KMS-11 (cell line): ENCODE data around the gene SCNN1B.
"Not testable (repeated sequence)": the region's sequence is repeated elsewhere in the genome, so short reads cannot be mapped to it uniquely, and the experiment has no call there.

Source experiments
- H2AFZ ChIP-seq: fragments of 200-600 bp; sonication (generic); 2 replicates; pipeline ENCODE4 v1.6.1; 2016; ENCODE audit warnings: antibody characterized with exemption, mixed run types, low read depth
- H3K27ac ChIP-seq: fragments of 200-600 bp; sonication (generic); 2 replicates; pipeline ENCODE4 v1.6.1; 2016; ENCODE audit warnings: mild to moderate bottlenecking, mixed run types
- H3K27me3 ChIP-seq: fragments of 200-600 bp; sonication (generic); 2 replicates; pipeline ENCODE4 v1.6.1; 2017; ENCODE audit warnings: mild to moderate bottlenecking, low read depth, mixed run types, moderate library complexity; ENCODE audit not compliant: insufficient read depth
- H3K36me3 ChIP-seq: fragments of 200-600 bp; sonication (generic); 2 replicates; pipeline ENCODE4 v1.6.1; 2017; ENCODE audit warnings: mild to moderate bottlenecking, mixed run types; ENCODE audit not compliant: insufficient read depth
- H3K4me1 ChIP-seq: fragments of 200-600 bp; sonication (generic); 2 replicates; pipeline ENCODE4 v1.6.1; 2016; ENCODE audit warnings: mild to moderate bottlenecking, low read depth, mixed run types; ENCODE audit not compliant: poor library complexity, severe bottlenecking
- H3K4me2 ChIP-seq: fragments of 200-600 bp; sonication (generic); 2 replicates; pipeline ENCODE4 v1.7.0; 2016; ENCODE audit warnings: mild to moderate bottlenecking, mixed run types
- H3K4me3 ChIP-seq: fragments of 200-600 bp; sonication (generic); IDR thresholded peaks from 2 replicates; pipeline ENCODE4 v1.6.1; 2017; ENCODE audit warnings: low read depth, low read length, mixed read lengths; ENCODE audit not compliant: insufficient read depth
- H3K79me2 ChIP-seq: fragments of 200-600 bp; sonication (generic); 2 replicates; pipeline ENCODE4 v1.6.1; 2016; ENCODE audit warnings: low read depth, mixed run types; ENCODE audit not compliant: insufficient read depth
- H3K9ac ChIP-seq: fragments of 200-600 bp; sonication (generic); 2 replicates; pipeline ENCODE4 v1.6.1; 2016; ENCODE audit warnings: mild to moderate bottlenecking, mixed run types
- H4K20me1 ChIP-seq: fragments of 200-600 bp; sonication (generic); 2 replicates; pipeline ENCODE4 v1.6.1; 2016; ENCODE audit warnings: mild to moderate bottlenecking, mixed run types; ENCODE audit not compliant: insufficient read depth
- TF ChIP-seq, protein P1 (sequence below): fragments of 200-600 bp; sonication (generic); conservative IDR thresholded peaks from 2 replicates; pipeline ENCODE4 v1.6.1; 2017; ENCODE audit warnings: low read depth, mild to moderate bottlenecking, antibody characterized with exemption, low read length, moderate library complexity, mixed read lengths

Gene SCNN1B

GRCh38 chr16:23389201-23389600 lies 87.1 kb downstream of the SCNN1B start:
- no peaks in the 10 kb centered on the region for H4K20me1 ChIP-seq
- no peak overlapping the region for H2AFZ ChIP-seq
- H3K4me3 ChIP-seq: no peak overlapping the region
- H3K27ac ChIP-seq: no peak overlapping the region
- TF ChIP-seq, protein P1, sequence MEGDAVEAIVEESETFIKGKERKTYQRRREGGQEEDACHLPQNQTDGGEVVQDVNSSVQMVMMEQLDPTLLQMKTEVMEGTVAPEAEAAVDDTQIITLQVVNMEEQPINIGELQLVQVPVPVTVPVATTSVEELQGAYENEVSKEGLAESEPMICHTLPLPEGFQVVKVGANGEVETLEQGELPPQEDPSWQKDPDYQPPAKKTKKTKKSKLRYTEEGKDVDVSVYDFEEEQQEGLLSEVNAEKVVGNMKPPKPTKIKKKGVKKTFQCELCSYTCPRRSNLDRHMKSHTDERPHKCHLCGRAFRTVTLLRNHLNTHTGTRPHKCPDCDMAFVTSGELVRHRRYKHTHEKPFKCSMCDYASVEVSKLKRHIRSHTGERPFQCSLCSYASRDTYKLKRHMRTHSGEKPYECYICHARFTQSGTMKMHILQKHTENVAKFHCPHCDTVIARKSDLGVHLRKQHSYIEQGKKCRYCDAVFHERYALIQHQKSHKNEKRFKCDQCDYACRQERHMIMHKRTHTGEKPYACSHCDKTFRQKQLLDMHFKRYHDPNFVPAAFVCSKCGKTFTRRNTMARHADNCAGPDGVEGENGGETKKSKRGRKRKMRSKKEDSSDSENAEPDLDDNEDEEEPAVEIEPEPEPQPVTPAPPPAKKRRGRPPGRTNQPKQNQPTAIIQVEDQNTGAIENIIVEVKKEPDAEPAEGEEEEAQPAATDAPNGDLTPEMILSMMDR: no peak
- H3K4me2 ChIP-seq: no peak overlapping the region
- H3K36me3 ChIP-seq: no peaks in the 10 kb centered on the region
- no peaks in the 10 kb centered on the region for H3K79me2 ChIP-seq
- H3K4me1 ChIP-seq: peaks cover 43% of the 10 kb centered on the region
- H3K9ac ChIP-seq: no peak overlapping the region
- no peaks in the 10 kb centered on the region for H3K27me3 ChIP-seq

- H2AFZ ChIP-seq, H3K27me3 ChIP-seq, H3K36me3 ChIP-seq, H3K4me2 ChIP-seq, H3K4me3 ChIP-seq, H3K79me2 ChIP-seq, H4K20me1 ChIP-seq, H3K9ac ChIP-seq, H3K27ac ChIP-seq: not testable (repeated sequence)
- peaks cover 36% of the 10 kb centered on the region for H3K4me1 ChIP-seq
Observed at GRCh38 chr16:23389936-23390335, 87.8 kb downstream of the SCNN1B start.

GRCh38 chr16:23391381-23392222 lies 89.5 kb downstream of the SCNN1B start:
- Histone ChIP-seq H3K79me2 (no peaks in the 10 kb centered on the region), H3K27me3 (no peaks in the 10 kb centered on the region), H3K4me3 (no peak overlapping the region), H3K36me3 (no peaks in the 10 kb centered on the region), H3K4me1 (peaks cover 25% of the 10 kb centered on the region), H3K9ac (no peak overlapping the region), H2AFZ (no peak overlapping the region), H4K20me1 (no peaks in the 10 kb centered on the region), H3K4me2 (no peak overlapping the region), H3K27ac (no peak overlapping the region)
- TF ChIP-seq, protein P1: no peak

DNA sequence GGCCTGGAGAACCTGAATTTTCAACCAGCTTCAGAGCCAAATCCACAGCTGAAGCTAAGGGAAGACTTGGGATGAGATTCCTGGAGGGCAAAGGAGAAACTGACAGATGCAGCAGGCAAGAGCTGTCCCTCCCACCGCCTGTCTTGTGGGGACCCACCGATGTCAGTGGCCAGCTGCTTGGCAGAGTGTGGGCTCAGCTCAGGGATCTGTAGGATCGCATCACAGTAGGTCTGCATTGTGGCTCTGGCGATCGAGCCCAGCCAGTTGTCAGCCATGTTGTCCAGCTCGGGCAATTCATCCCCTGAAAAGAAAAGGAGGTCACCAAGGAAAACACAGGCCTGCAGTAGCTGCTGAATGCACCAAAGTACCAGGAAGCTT lies 90.1 kb downstream of the SCNN1B start:
- H3K4me3 ChIP-seq: no peak overlapping the region
- H3K4me2 ChIP-seq: no peak overlapping the region
- TF ChIP-seq, protein P1: no peak
- peaks cover 19% of the 10 kb centered on the region for H3K4me1 ChIP-seq
- H2AFZ ChIP-seq: no peak overlapping the region
- no peak overlapping the region for H3K9ac ChIP-seq
- H4K20me1 ChIP-seq: no peaks in the 10 kb centered on the region
- no peaks in the 10 kb centered on the region for H3K27me3 ChIP-seq
- no peaks in the 10 kb centered on the region for H3K36me3 ChIP-seq
- H3K79me2 ChIP-seq: no peaks in the 10 kb centered on the region
- no peak overlapping the region for H3K27ac ChIP-seq

DNA sequence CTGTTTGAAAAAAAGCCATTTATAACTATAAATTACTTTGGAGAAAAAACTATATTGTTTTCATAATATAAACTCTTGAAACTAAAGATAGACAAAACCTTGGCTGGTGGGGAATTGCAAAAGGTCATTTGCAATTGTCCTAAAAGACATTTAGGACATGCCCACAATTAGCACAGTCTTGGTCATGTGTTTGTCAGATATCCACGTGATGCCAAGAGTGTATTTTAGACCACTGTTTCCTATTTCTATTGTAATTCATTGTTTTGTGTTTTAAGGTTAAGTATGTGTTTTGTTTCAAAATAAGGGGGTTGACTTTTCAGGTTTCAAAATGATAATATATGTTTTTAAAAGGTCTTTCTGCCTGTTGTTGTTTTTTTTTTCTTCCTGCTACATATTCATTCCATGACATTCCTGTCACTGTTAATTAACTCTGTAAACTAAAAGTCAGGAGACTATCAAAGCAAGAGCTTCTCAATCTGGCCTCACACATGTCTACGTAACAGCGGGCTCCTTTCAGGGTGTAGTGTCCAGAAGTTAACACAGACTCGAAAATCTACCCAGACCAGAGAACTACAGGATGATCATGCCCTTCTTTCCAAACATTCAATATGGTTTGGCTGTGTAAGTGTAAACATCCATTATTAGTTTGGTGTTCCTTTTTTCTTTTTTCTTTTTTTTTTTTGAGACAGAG lies 92.2 kb downstream of the SCNN1B start:
- H3K27me3 ChIP-seq: no peaks in the 10 kb centered on the region
- TF ChIP-seq, protein P1: no peak
- no peak overlapping the region for H3K4me2 ChIP-seq
- H3K36me3 ChIP-seq: no peaks in the 10 kb centered on the region
- H4K20me1 ChIP-seq: no peaks in the 10 kb centered on the region
- H3K4me1 ChIP-seq: peaks cover 18% of the 10 kb centered on the region
- H3K4me3 ChIP-seq: no peak overlapping the region
- no peak overlapping the region for H3K9ac ChIP-seq
- H3K79me2 ChIP-seq: no peaks in the 10 kb centered on the region
- no peak overlapping the region for H2AFZ ChIP-seq
- H3K27ac ChIP-seq: no peak overlapping the region
